ENCODE data around the gene HIBCH.
A peak's percentile ranks its signal among the peaks of the same experiment; 100 is the strongest.
"Not testable (repeated sequence)": the region's sequence is repeated elsewhere in the genome, so short reads cannot be mapped to it uniquely, and the experiment has no call there.

HIBCH gene

DNA sequence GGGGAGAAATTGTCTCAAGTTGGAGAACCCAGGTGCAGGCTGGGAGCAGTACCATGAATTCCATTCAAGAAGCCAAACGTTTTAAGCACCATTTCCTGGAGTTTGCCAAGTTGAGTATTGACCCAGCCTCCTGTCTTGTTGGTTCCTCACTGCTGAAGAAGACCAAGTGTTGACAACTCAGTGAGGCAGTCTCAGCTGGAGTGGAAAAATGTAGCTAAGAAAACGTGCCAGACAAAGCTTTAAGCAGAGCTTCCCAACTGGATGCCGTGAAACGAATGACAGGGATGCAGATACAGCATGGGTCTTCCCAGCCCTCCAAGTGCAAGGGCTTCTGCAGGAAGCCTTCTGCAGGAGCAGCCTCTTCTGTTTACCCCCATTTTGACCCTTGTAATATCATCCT is 23.0 kb upstream of the HIBCH start:
- TF ChIP-seq CTCF (IDR thresholded peaks at IDR 0.05; ENCODE audit: insufficient read depth, low read depth, low read length, missing control alignments): no peak
- DNase-seq (ENCODE audit: low read depth): no peak
- no peak overlapping the region for H3K4me3 ChIP-seq (ENCODE audit: low read length)

DNA sequence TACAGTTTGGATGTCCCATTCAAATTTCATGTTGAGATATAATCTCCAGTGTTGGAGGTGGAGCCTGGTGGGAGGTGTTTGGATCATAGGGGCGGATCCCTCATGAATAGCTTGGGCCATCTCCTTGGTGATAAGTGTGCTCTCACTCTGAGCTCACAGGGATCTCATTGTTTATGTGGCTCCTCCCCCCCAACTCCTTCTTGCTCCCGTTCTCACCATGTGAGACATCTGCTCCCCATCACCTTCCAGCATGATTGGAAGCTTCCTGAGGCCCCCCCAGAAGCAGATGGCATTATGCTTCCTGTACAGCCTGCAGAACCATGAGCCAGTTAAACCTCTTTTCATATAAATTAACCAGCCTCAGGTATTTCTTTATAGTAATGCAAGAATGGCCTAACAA is 20.7 kb upstream of the HIBCH start:
- no peak overlapping the region for H3K4me3 ChIP-seq (ENCODE audit: low read length)
- TF ChIP-seq CTCF (IDR thresholded peaks at IDR 0.05; ENCODE audit: insufficient read depth, low read depth, low read length, missing control alignments): no peak
- peak; percentile 54 for DNase-seq (ENCODE audit: low read depth)

GRCh38 chr2:190339394-190339793 is 19.8 kb upstream of the HIBCH start:
- DNase-seq (ENCODE audit: low read depth): no peak

DNA sequence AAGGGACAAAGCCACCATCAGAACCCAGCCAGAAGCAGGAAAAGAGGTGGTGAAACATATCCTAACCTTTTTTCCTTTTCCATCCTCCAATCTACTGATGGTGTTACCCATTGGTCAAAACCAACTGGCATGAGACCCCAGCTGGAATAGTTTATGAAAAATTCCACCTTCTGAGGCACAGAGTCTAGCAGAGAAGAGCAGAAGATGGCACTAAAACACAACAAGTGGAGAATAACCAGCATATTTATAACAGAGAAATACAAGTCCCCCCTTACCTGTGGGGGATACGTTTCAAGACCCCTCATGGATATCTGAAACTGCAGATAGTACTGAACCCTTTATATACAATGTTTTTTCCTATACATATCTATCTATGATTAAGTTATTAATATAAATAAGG is 18.8 kb upstream of the HIBCH start:
- DNase-seq (ENCODE audit: low read depth): no peak
- no peak overlapping the region for H3K4me3 ChIP-seq (ENCODE audit: low read length)
- peak; percentile 11 for TF ChIP-seq CTCF (IDR thresholded peaks at IDR 0.05; ENCODE audit: insufficient read depth, low read depth, low read length, missing control alignments)

More at GRCh38 chr2:190339394-190339793, 19.8 kb upstream of the HIBCH start:
- no peak overlapping the region for H3K4me3 ChIP-seq (ENCODE audit: low read length)
- no peak for TF ChIP-seq CTCF (IDR thresholded peaks at IDR 0.05; ENCODE audit: insufficient read depth, low read depth, low read length, missing control alignments)

- no peak for DNase-seq (ENCODE audit: low read depth)
- no peak for TF ChIP-seq CTCF (IDR thresholded peaks at IDR 0.05; ENCODE audit: insufficient read depth, low read depth, low read length, missing control alignments)
- H3K4me3 ChIP-seq (ENCODE audit: low read length): no peak overlapping the region
Observed at GRCh38 chr2:190336420-190336819, 16.8 kb upstream of the HIBCH start.

GRCh38 chr2:190335584-190335983 is 16.0 kb upstream of the HIBCH start:
- not testable (repeated sequence) for DNase-seq (ENCODE audit: low read depth); H3K4me3 ChIP-seq (ENCODE audit: low read length)

DNA sequence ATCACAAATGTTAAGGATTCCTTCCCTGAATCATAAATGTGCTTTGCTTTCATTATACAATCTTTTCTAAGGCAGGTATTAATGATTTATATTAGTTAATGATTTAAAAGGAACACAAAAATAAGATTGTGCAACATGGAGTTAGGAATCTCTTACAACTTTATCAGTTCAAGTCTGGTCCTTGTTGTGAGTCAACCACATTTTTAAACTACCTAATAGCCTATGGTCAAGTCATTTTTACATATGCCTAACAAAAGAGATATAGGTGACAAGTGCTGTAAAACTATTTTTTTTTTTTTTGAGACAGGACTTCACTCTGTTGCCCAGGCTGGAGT is 15.6 kb upstream of the HIBCH start:
- no peak for TF ChIP-seq CTCF (IDR thresholded peaks at IDR 0.05; ENCODE audit: insufficient read depth, low read depth, low read length, missing control alignments)
- no peak for DNase-seq (ENCODE audit: low read depth)

More for the DNA sequence above, 15.6 kb upstream of the HIBCH start:
- no peak overlapping the region for H3K4me3 ChIP-seq (ENCODE audit: low read length)

Data from epithelial cell of esophagus (primary cell).